Prostate gland (tissue), 2 donors: ENCODE results near the gene CFAP46.

Source experiments
- POLR2A ChIP-seq: fragments of 450-650 bp; IDR thresholded peaks from one replicate; pipeline ENCODE4 v1.6.1; 2016; ENCODE audit warnings: antibody characterized with exemption, mild to moderate bottlenecking
- POLR2AphosphoS5 ChIP-seq: sonication (generic); formaldehyde crosslinking; IDR thresholded peaks from one replicate; pipeline ENCODE4 v1.6.1; 2017; ENCODE audit warnings: antibody characterized with exemption
- TF ChIP-seq, protein P1 (sequence below), 4 experiments: fragments of 200-600 bp in 2 of 4; fragments of 450-650 bp in 2 of 4; sonication (generic) in 2 of 4; IDR thresholded peaks; 1 replicate in 3 of 4; 2 replicates in 1 of 4; pipeline ENCODE4 v1.5.1; 2016 to 2019; ENCODE audit warnings: antibody characterized with exemption in 4 of 4, mild to moderate bottlenecking in 2 of 4, moderate library complexity in 2 of 4

DNA sequence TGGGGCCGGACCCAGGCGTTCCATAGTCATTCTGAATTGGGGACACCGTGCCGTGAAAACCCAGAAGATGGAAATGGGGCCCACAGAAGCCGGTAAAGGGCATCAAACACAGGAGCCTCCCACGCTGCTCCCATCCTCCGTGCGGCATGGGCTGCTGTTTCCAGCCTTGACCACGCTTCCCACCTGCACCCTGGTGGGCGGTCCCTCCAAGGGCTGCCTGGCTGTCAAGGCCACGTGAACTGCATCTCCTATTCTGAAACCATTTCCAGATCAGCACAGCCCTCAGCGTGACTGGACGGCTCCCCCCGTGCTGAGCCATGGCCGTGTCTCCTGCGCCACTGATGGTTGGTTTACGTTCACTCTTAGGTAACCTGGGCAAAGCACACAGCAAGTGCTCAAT, 14.1 kb downstream of the CFAP46 start:
- TF ChIP-seq, protein P1, sequence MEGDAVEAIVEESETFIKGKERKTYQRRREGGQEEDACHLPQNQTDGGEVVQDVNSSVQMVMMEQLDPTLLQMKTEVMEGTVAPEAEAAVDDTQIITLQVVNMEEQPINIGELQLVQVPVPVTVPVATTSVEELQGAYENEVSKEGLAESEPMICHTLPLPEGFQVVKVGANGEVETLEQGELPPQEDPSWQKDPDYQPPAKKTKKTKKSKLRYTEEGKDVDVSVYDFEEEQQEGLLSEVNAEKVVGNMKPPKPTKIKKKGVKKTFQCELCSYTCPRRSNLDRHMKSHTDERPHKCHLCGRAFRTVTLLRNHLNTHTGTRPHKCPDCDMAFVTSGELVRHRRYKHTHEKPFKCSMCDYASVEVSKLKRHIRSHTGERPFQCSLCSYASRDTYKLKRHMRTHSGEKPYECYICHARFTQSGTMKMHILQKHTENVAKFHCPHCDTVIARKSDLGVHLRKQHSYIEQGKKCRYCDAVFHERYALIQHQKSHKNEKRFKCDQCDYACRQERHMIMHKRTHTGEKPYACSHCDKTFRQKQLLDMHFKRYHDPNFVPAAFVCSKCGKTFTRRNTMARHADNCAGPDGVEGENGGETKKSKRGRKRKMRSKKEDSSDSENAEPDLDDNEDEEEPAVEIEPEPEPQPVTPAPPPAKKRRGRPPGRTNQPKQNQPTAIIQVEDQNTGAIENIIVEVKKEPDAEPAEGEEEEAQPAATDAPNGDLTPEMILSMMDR (IDR thresholded peaks at IDR 0.05) = no peak
- TF ChIP-seq POLR2AphosphoS5 = no peak
- TF ChIP-seq POLR2A = no peak
